Esophagus squamous epithelium (tissue), 4 donors: Measurements from ENCODE around the gene CAMLG.

Source experiments
- CTCF ChIP-seq, 6 experiments: fragments of 450-650 bp in 4 of 6; fragments of 200-600 bp in 2 of 6; sonication (generic) in 2 of 6; IDR thresholded peaks; one replicate each; pipeline ENCODE4 v1.5.1; 2016 to 2019; ENCODE audit warnings: antibody characterized with exemption in 6 of 6, mild to moderate bottlenecking in 4 of 6, moderate library complexity in 4 of 6
- POLR2A ChIP-seq, 4 donors: fragments of 450-650 bp; IDR thresholded peaks; one replicate each; pipeline ENCODE4 v1.6.1; 2017; ENCODE audit warnings: antibody characterized with exemption in 4 of 4, mild to moderate bottlenecking in 4 of 4, moderate library complexity in 3 of 4

- TF ChIP-seq CTCF (IDR thresholded peaks at IDR 0.05) (no peak), POLR2A (IDR thresholded peaks at IDR 0.05) (no peak)
Measured at GRCh38 chr5:134784241-134784920, 46.0 kb downstream of the CAMLG start.
